Body of pancreas (tissue), 4 donors: ENCODE measurements around the gene FOXL3.

ENCODE experiments used
- POLR2A ChIP-seq, 3 donors: fragments of 450-650 bp; IDR thresholded peaks; one replicate each; pipeline ENCODE4 v1.6.1; 2016; ENCODE audit warnings: antibody characterized with exemption in 3 of 3, mild to moderate bottlenecking in 2 of 3
- TF ChIP-seq, protein P1 (sequence below), 7 experiments: fragments of 450-650 bp in 4 of 7; fragments of 200-600 bp in 3 of 7; sonication (generic) in 3 of 7; IDR thresholded peaks; one replicate each; pipeline ENCODE4 v1.5.1; 2016 to 2019; ENCODE audit warnings: antibody characterized with exemption in 7 of 7

DNA sequence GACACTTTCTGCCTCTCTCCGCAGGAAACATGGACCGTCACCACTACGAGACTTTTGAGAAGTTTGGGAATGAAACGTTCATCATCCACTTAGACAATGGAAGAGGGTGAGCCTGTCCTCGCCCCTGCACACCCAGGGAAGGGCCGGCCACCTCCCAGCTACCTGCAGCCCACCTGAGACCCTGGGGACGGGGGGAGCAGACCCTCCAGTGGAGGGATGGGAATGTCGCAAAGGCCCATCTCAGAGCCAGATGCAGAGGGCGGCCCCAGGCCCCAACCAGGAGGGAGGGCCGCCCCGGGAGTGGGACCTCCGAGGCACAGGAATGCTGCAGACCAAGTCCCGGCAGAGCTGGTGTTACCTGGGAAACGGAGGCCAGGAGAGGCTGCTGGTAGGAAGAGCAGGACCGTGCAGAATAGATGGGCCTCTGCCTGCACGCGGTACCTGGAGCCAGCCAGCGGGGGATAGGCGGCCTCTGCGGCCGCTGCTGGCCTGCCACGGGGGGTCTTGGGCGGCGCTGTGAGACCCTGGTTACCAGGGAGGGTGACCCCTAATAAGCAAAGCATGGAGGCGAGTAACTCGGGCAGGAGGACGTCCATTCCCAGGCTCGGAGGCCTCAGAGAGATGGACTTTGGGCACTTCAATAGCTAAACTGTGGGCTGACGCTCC lies 32.9 kb upstream of the FOXL3 start:
- TF ChIP-seq, protein P1, sequence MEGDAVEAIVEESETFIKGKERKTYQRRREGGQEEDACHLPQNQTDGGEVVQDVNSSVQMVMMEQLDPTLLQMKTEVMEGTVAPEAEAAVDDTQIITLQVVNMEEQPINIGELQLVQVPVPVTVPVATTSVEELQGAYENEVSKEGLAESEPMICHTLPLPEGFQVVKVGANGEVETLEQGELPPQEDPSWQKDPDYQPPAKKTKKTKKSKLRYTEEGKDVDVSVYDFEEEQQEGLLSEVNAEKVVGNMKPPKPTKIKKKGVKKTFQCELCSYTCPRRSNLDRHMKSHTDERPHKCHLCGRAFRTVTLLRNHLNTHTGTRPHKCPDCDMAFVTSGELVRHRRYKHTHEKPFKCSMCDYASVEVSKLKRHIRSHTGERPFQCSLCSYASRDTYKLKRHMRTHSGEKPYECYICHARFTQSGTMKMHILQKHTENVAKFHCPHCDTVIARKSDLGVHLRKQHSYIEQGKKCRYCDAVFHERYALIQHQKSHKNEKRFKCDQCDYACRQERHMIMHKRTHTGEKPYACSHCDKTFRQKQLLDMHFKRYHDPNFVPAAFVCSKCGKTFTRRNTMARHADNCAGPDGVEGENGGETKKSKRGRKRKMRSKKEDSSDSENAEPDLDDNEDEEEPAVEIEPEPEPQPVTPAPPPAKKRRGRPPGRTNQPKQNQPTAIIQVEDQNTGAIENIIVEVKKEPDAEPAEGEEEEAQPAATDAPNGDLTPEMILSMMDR (IDR thresholded peaks at IDR 0.05) = no peak
- TF ChIP-seq POLR2A (IDR thresholded peaks at IDR 0.05) = no peak
